Measurements from ENCODE around the gene TMCO4. TPM values are rescaled to one million over a fixed set of nuclear protein-coding genes. Genes with fewer than 3 reads are reported as not detected.
"Not testable (repeated sequence)": the region's sequence is repeated elsewhere in the genome, so short reads cannot be mapped to it uniquely, and the experiment has no call there.

Gene TMCO4
- total RNA-seq, result 0.82 TPM

- FAIRE-seq (no peak), DNase-seq (ENCODE audit: low spot score in 2 of 2) (peak; percentile 33 to 58)
Observed at GRCh38 chr1:19799230-19800075, at the start of gene TMCO4. Gene TMCO4 (minus strand): TSS chr1:19799916. CDS start chr1:19780758, 19,158 bp downstream.

DNA sequence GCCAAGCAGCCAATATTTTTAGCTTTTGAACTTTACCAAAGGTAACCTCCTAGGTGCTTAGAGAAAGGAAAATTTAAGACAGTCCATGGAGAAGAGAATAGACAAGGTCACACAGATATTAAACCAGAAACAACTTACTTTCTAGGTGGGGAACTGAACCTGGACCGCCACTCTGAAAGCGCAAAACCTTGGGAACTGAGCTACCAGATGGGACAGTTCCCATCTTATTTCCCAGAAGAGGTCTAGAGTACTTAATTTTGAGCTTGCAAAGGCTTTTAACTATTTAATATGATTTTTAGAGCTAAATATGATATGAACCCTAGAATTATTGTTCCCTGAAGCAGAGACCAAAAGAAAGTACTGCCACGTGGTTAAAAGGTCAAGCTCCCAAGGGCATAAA, 49.6 kb upstream of the TMCO4 start:
- FAIRE-seq; DNase-seq (ENCODE audit: low spot score in 2 of 2): not testable (repeated sequence)

- not testable (repeated sequence) for FAIRE-seq; DNase-seq (ENCODE audit: low spot score in 2 of 2)
Observed at GRCh38 chr1:19847334-19847733, 47.6 kb upstream of the TMCO4 start.

- no peak for FAIRE-seq
- no peak for DNase-seq (ENCODE audit: low spot score in 2 of 2)
Observed at GRCh38 chr1:19846338-19846737, 46.6 kb upstream of the TMCO4 start.

DNA sequence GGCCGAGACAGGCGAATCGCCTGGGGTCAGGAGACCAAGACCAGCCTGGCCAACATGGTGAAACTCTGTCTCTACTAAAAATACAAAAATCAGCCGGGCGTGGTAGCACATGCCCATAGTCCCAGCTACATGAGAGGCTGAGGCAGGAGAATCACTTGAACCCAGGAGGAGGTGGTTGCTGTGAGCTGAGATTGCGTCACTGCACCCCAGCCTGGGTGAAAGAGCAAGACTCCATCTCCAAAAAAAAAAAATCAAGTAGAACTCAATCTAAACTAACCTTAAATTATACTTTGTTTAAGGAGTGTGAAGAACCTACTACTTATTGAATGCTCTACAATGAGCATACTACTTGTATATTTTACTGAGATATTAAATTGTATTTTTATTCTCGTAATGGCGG, 45.8 kb upstream of the TMCO4 start:
- DNase-seq (ENCODE audit: low spot score in 2 of 2), result no peak
- no peak for FAIRE-seq

- FAIRE-seq (no peak), DNase-seq (ENCODE audit: low spot score in 2 of 2) (no peak)
Observed at GRCh38 chr1:19844731-19845495, 45.2 kb upstream of the TMCO4 start.

GRCh38 chr1:19840228-19840627, 40.5 kb upstream of the TMCO4 start:
- DNase-seq (ENCODE audit: low spot score in 2 of 2) (no peak), FAIRE-seq (no peak)

GRCh38 chr1:19837866-19838265, 38.1 kb upstream of the TMCO4 start:
- DNase-seq (ENCODE audit: low spot score in 2 of 2) (no peak), FAIRE-seq (no peak)

DNA sequence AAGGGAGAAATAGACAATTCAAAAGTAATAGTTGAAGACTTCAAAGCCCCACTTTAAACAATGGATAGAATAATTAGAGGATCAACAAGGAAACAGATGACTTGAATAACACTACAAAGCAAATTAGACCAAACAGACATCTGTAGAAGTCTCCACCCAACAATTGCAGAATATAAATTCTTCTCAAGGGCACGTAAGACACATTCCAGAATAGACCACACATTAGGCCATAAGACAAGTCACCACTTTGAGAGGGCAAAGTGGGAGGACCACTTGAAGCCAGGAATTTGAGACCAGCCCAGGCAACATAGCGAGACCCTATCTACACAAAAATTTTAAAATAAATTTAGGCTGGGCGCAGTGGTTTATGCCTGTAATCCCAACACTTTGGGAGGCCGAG, 35.9 kb upstream of the TMCO4 start:
- no peak for DNase-seq (ENCODE audit: low spot score in 2 of 2)
- no peak for FAIRE-seq

DNA sequence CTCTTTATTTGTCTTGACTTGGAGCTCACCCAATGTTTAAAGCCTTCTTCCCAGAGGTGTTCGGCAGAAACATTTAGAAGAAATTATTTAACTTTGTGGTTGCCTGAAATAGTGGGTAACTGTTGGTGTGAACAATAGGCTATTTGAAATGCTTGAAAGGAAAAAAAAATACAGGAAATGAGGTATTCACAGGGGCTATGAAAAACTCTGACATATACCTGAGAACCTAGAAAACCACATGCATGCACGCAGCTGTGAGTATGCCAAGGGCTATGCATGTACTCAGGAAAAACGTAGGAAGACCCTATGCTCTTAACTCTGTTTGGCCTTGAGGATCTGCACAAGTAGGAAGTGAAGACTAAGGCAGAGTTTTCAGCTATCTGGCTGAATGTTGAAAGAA, 31.7 kb upstream of the TMCO4 start:
- FAIRE-seq, result no peak
- DNase-seq (ENCODE audit: low spot score in 2 of 2), result no peak

DNA sequence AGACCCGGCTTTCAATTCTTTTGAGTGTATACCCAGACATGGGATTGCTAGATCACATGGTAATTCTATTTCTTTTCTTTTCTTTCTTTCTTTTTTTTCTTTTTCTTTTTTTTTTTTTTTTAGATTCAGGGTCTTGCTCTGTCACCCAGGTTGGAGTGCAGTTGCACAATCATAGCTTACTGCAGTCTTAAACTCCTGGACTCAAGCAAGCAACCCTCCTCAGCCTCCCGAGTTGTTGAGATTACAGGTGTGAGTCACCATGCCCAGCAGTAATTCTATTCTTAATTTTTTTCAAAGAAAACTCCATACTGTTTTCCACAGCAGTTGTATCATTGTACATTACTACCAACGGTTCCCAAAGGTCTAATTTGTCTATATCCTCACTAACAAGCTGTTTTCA, 28.8 kb upstream of the TMCO4 start:
- DNase-seq (ENCODE audit: low spot score in 2 of 2), result no peak
- no peak for FAIRE-seq

- no peak for FAIRE-seq
Observed at GRCh38 chr1:19825298-19825697, 25.6 kb upstream of the TMCO4 start.

DNA sequence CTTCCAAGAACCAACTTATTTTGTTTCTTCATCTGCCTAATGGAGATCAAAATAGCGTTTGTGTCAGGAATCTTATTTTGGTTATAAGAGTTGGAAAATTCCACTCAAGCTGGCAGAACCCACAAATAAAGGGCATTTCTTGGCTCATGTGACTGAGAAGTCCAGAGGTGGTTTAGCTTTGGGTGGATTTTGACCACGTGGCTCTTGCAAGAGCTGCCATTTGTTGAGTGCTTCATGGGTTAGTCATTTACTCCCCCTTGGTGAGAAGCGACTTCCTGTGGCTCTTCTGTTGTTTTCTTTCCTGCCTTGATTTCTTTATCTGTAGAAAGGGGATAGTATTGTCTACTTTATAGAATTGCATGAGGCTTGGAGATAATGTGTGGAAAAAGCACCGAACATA, 24.8 kb upstream of the TMCO4 start:
- no peak for FAIRE-seq

More at GRCh38 chr1:19825298-19825697, 25.6 kb upstream of the TMCO4 start:
- no peak for DNase-seq (ENCODE audit: low spot score in 2 of 2)

GRCh38 chr1:19824036-19824435, 24.3 kb upstream of the TMCO4 start:
- DNase-seq (ENCODE audit: low spot score in 2 of 2) (no peak), FAIRE-seq (no peak)

More for the DNA sequence above, 24.8 kb upstream of the TMCO4 start:
- DNase-seq (ENCODE audit: low spot score in 2 of 2), result no peak

DNA sequence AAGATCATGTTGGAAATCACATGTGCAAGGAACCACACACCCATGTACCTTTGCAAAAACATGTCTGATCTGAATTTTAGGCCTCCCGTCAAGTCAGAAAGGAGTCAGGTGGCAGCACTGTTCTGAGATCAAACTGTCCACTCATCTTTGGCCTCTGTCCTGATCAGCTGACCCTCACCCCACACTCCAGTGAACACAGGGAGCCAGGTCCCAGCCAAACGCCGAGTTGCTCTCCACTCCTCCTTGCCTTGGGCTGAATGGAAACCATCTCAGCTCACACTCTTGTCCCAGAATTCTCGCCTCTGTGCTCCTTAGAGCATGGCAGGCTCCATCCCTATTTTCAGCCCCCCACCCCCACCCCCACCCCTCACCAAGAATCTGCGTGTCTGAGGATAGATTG, 20.0 kb upstream of the TMCO4 start:
- DNase-seq (ENCODE audit: low spot score in 2 of 2), result no peak
- no peak for FAIRE-seq

DNA sequence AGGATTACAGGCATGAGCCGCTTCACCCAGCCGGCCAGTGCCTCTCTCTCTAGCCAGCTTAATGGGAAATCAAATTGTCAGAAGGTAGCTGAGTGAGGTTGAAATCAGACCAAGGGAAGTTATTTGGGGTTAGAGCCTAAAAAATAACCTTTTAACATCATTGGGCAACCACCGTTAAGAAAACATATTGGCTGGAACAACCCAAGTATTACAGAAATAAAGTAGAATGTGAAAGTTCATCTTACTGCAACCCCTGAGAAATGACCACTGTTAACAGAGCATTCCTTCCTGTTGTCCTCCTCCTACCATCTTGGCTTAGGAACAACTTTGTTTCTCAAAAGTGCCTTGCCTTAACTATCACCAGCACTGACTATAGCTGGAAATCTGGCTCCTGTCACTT, 18.6 kb upstream of the TMCO4 start:
- DNase-seq (ENCODE audit: low spot score in 2 of 2) (no peak), FAIRE-seq (no peak)

DNA sequence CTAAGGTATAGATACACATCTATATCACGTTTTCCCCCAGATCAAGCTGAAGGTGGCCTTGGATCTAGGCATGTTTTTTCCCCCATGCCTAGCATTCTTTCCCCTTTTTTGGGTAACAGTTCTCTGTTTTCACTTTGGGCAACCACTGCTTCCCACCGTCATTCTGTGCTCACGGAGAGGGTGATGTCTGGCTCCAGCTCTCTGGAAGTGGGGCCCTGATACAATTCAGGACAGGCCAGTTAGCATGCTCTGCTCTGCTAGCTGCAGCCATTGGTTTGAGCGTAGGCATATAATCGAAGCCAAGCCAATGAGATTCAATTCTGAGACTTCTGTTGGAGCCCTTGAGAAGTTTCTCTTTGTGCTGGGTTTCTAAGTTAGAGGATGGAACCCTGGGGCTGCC, 17.4 kb upstream of the TMCO4 start:
- no peak for FAIRE-seq
- no peak for DNase-seq (ENCODE audit: low spot score in 2 of 2)

DNA sequence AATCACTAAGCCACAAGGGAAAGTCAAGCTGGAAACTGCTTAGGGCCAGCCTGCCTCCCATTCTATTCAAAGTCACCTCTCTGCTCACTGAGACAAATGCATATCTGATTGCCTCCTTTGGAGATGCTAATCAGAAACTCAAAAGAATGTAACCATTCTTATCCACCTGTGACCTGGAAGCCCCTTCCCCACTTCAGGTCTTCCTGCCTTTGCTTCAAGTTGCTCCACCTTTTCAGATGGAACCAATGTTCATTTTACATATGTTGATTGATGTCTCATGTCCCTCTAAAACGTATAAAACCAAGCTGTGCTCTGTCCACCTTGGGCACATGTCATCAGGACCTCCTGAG, 17.0 kb upstream of the TMCO4 start:
- not testable (repeated sequence) for DNase-seq (ENCODE audit: low spot score in 2 of 2); FAIRE-seq

- DNase-seq (ENCODE audit: low spot score in 2 of 2), result no peak
- no peak for FAIRE-seq
Observed at GRCh38 chr1:19815801-19816736, 16.4 kb upstream of the TMCO4 start.

GRCh38 chr1:19814681-19815503, 15.2 kb upstream of the TMCO4 start, which contains the start of gene RNF186:
Gene RNF186 (minus strand): TSS chr1:19815283. CDS start chr1:19815101, 182 bp downstream.
- no peak for DNase-seq (ENCODE audit: low spot score in 2 of 2)
- no peak for FAIRE-seq

All from frontal cortex (tissue), 4 donors.